Activated T-cell treated with anti-CD3 and anti-CD28 coated beads, Interleukin-2, amount 50 U/mL, for 4 hours (primary cell): Measurements from ENCODE around the gene MYL12B. TPM values are rescaled to one million over a fixed set of nuclear protein-coding genes. Genes with fewer than 3 reads are reported as not detected.
A peak's percentile ranks its signal among the peaks of the same experiment; 100 is the strongest.

Experiments used
- ATAC-seq, 2 donors: fragments of 200-7000 bp; cut with Tn5 transposase; one replicate each; pipeline ENCODE4 v1.10.0; 2021
- DNase-seq: peaks from one replicate; pipeline ENCODE4 v3.0.0-alpha.2; 2020
- H3K27me3 Mint-ChIP-seq: one replicate; pipeline ENCODE4 v1.8.0; 2021; ENCODE audit warnings: low read depth, mixed read lengths
- H3K36me3 Mint-ChIP-seq: one replicate; pipeline ENCODE4 v1.8.0; 2022; ENCODE audit warnings: mixed read lengths; ENCODE audit not compliant: insufficient read depth
- H3K4me1 Mint-ChIP-seq: one replicate; pipeline ENCODE4 v1.8.0; 2021; ENCODE audit warnings: low read depth, mixed read lengths
- H3K4me3 Mint-ChIP-seq: one replicate; pipeline ENCODE4 v1.8.0; 2021; ENCODE audit warnings: mild to moderate bottlenecking, moderate library complexity, mixed read lengths
- H3K9me3 Mint-ChIP-seq: one replicate; pipeline ENCODE4 v1.8.0; 2021; ENCODE audit warnings: mixed read lengths
- total RNA-seq, 3 donors: library from RNA; stranded (reverse); gene quantifications; one replicate each; pipeline ENCODE4 v1.2.1, GENCODE V29; 2021

MYL12B gene
- total RNA-seq, 3 donors from 2014 or later, result 190 to 203 (median 194) TPM

DNA sequence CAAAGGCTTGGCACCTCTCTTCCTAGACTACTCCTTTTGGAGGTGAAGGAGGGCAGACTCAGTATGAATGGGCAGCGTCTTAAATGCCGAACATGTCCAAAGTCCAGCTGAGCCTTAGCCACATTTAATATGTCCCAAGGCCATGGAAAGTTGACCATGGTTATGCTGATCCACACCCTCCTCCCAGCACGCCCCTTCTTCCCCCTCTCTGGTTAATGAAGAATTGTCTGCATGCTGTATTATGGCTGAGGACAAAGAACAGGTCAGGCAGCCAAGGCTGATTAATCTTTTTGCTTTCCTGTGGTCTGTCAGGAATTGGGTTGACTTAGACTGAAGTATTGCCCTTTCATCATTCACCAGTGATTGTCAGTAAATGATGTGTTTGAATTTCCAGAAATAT lies 36.3 kb upstream of the MYL12B start:
- ATAC-seq (no peak), DNase-seq (no peak)
- H3K9me3 Mint-ChIP-seq, result no peaks in the 10 kb centered on the region
- no peaks in the 10 kb centered on the region for H3K27me3 Mint-ChIP-seq
- no peak overlapping the region for H3K4me3 Mint-ChIP-seq
- H3K36me3 Mint-ChIP-seq, result no peaks in the 10 kb centered on the region
- peaks cover 6% of the 10 kb centered on the region for H3K4me1 Mint-ChIP-seq

DNA sequence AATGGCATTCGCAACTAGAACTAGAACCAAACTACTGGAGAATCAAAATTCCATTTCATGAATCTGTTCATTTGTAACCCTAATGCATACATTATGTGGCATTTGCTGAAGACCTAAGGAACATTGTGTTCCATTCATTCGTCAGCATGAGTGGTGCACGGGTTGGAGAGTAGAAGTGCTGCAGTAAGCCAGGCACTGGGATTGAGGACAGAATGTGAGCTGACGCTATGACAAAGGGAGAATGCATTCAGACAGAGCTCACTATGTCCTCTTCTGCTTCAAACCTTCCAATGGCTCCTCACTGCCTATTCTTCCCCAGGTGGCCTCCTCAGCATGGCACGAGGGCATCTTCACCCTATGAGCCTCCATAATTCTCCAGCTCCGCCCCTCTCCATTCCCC lies 35.9 kb upstream of the MYL12B start:
- H3K9me3 Mint-ChIP-seq, result no peaks in the 10 kb centered on the region
- H3K4me3 Mint-ChIP-seq, result no peak overlapping the region
- DNase-seq (no peak), ATAC-seq (no peak)
- no peaks in the 10 kb centered on the region for H3K36me3 Mint-ChIP-seq
- H3K27me3 Mint-ChIP-seq, result no peaks in the 10 kb centered on the region
- H3K4me1 Mint-ChIP-seq, result peaks cover 6% of the 10 kb centered on the region

DNA sequence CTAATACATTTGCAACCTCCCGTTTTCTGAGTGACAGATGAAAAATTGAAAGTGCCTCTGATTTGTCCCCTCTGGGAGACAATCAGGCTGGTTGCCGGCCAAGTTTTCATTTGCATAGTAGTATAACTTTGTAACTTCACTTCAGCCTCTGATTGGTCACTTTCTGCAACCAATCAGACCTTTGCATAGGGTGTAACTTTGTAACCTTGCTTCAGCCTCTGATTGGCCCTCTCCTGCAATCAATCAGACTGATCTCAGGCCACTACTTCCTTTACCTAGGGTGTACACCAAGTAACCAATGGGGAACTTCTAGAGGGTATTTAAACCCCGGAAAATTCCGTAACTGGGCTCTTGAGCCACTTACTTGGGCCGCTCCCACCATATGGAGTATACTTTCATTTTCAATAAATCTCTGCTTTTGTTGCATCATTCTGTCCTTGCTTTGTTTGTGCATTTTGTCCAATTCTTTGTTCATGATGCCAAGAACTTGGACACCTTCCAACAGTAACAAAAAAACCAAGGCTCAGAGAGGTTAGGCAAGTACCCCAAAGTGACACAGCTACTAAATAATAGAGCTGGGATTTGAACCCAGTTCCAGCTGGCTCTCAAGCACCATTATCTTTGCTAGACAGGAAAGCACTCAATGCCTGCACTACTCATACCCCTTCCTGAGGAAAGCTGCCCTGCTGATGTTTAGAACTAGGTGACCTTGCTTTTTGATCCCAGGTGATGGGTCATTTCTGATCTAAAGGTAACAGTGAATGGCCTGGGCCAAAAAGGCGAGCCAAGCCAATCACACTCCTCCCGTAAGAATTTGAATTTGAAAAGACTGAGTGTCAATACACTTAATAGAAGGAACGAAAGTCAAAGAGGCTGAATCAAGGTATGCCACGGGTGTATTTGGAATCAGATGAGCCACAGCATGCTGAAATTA lies 31.3 kb upstream of the MYL12B start:
- H3K4me3 Mint-ChIP-seq, result no peak overlapping the region
- H3K9me3 Mint-ChIP-seq, result no peaks in the 10 kb centered on the region
- no peaks in the 10 kb centered on the region for H3K27me3 Mint-ChIP-seq
- no peak for DNase-seq
- H3K4me1 Mint-ChIP-seq, result no peaks in the 10 kb centered on the region
- no peaks in the 10 kb centered on the region for H3K36me3 Mint-ChIP-seq
- no peak for ATAC-seq

DNA sequence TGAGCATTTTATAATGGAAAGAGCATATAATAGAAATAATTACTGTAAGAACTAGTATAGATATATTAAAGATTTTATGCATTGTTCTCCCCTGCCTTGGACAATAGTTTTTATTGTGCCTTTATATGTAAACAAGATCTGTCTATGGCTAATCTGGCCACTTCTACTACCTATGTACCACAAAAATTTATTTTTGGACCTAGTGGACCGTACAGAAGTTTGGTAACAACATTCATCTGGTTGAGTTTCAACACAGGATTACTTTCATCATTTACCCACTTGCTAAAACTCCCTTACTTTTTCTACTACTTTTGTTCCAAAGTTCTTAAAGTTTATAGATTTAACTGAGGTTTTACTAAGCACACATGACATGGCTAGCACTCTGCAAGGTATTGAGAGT lies 28.9 kb upstream of the MYL12B start:
- H3K9me3 Mint-ChIP-seq, result no peaks in the 10 kb centered on the region
- H3K27me3 Mint-ChIP-seq, result no peaks in the 10 kb centered on the region
- no peaks in the 10 kb centered on the region for H3K4me1 Mint-ChIP-seq
- no peak overlapping the region for H3K4me3 Mint-ChIP-seq
- ATAC-seq (no peak), DNase-seq (no peak)
- H3K36me3 Mint-ChIP-seq, result no peaks in the 10 kb centered on the region

DNA sequence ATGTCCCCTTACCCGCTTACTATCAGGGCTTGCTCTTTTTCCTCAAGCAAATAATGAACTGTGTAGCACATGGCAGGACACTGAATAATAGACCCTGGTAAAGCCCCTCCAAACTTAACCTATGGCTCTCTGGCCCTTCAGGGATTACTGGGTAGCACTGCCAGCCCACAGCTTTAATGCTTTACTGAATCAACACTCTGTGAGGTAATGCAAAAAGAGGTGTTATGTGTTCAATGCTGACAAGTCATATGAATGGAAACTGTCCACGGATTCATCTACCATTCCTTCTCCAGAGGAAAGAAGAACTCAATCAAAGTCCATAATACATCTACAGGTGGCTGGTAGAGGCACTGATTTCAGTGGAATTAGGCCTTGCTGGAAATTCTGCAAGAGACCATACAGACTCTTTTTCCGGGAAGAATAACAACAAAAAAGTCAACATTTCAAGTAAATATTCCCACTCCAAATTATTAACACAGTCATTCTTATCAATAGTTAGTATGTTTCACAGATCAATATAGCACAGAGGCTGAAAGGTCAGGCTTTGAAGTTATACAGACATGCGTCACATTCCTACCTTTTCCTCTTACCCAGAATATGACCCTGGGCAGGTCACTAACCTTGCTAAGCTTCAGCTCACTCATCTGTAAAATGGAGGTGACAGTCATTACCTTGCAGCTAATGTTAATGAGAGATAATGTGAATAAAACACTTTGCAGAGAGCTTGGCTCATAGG lies 28.3 kb upstream of the MYL12B start:
- Mint-ChIP-seq H3K27me3 (no peaks in the 10 kb centered on the region), H3K4me1 (no peaks in the 10 kb centered on the region), H3K36me3 (no peaks in the 10 kb centered on the region), H3K4me3 (no peak overlapping the region), H3K9me3 (no peaks in the 10 kb centered on the region)
- ATAC-seq (no peak), DNase-seq (no peak)

DNA sequence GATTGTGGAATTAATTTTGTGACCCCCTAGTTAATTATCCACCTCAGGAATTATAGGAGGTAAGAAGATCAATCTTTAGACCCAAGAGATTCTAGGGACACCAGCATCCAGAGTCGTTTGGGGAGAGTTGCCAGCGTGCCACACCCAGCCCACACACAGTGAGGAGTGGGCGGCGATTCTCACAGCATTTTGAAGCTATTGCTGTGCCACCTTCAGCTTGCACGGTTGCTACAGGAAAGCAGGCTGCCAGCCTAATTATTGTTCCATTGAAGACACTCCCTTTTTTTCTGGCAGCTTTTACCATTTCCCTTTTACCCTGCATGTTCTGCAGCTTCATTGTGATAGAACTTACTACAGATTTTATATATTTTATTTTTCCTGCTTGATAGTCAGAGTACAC lies 27.5 kb upstream of the MYL12B start:
- Mint-ChIP-seq H3K4me3 (no peak overlapping the region), H3K4me1 (peaks cover 3% of the 10 kb centered on the region), H3K36me3 (no peaks in the 10 kb centered on the region), H3K27me3 (no peaks in the 10 kb centered on the region), H3K9me3 (no peaks in the 10 kb centered on the region)
- DNase-seq, result no peak
- no peak for ATAC-seq

DNA sequence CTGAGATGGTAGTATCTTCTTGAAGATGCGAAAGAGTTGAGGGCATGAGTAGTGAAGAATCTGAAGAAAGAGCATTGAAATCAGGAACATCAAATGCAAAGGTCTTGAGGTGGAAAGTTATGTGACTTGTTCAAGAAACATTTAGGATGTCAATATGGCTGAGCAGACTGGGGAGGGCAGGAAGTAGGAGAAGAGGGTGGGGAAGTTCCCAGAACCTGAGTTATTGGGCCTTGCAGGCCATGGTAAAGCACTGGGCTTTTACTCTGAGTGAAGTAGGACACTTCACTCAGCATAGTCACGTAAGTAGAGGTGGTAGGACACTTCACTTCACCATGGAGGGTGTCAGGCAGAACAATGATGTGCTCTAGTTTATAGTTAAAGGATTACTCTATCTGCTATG lies 26.1 kb upstream of the MYL12B start:
- peaks cover 5% of the 10 kb centered on the region for H3K36me3 Mint-ChIP-seq
- ATAC-seq, result no peak
- no peak for DNase-seq
- no peaks in the 10 kb centered on the region for H3K27me3 Mint-ChIP-seq
- H3K9me3 Mint-ChIP-seq, result peaks cover 4% of the 10 kb centered on the region
- H3K4me3 Mint-ChIP-seq, result no peak overlapping the region
- peaks cover 3% of the 10 kb centered on the region for H3K4me1 Mint-ChIP-seq

DNA sequence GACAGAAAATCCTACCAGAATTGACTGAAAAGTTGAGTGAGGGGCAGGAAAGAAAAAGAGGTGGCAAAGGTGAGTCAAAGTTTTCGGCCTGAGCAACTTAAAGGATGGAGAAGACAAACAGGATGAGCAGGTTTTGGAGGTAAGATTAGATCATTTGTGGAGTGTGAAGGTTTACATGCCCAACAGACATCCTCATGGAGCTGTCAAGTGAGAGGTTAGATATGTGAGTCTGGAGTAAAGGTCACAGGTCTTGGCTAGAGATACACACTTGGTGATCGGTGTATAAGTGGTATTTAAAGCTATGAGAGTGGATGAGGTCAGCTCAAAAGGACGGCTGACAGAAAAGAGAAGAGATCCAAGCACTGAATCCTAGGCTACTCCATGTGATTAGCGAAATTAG lies 25.5 kb upstream of the MYL12B start:
- H3K4me3 Mint-ChIP-seq, result no peak overlapping the region
- DNase-seq (no peak), ATAC-seq (no peak)
- H3K4me1 Mint-ChIP-seq, result peaks cover 3% of the 10 kb centered on the region
- H3K9me3 Mint-ChIP-seq, result peaks cover 6% of the 10 kb centered on the region
- no peaks in the 10 kb centered on the region for H3K27me3 Mint-ChIP-seq
- peaks cover 7% of the 10 kb centered on the region for H3K36me3 Mint-ChIP-seq

DNA sequence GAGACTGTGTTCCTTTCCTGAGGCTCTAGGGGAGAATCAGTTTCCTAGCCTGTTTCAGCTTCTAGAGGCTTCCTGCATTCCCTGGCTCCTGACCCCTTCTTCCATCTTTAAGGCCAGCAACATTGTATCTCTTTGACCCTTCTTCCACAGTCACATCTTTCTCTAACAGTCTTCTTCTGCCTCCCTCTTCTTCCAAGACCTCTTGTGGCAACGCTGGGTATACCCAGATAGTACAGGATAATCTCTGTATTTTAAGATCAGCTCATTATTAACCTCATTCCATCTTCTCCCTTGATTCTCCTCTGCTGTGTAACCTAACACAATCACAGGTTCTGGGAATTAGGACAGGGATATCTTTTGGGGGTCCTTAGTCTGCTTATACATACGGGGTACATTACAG lies 23.2 kb upstream of the MYL12B start:
- peaks cover 15% of the 10 kb centered on the region for H3K36me3 Mint-ChIP-seq
- H3K9me3 Mint-ChIP-seq, result peaks cover 14% of the 10 kb centered on the region
- ATAC-seq (no peak), DNase-seq (no peak)
- peaks cover 3% of the 10 kb centered on the region for H3K4me1 Mint-ChIP-seq
- H3K27me3 Mint-ChIP-seq, result no peaks in the 10 kb centered on the region
- no peak overlapping the region for H3K4me3 Mint-ChIP-seq

DNA sequence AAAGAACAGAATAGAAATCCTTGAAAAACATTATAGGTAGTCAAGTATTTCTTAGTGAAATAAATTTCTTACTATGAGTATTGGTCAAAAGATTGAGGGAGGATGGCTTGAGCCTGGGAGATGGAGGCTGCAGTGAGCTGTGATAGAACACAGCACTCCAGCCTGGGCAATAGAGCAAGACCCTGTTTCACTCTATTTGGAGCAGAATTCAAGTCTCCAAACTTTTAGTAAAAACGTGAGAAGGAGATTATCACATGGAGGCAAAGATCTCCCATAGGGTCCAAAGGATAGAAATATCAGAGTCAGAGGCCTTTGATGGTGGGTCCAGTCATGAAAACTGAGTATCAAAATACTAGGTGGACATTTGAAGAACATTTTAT lies 16.8 kb upstream of the MYL12B start:
- Mint-ChIP-seq H3K4me1 (peaks cover 26% of the 10 kb centered on the region), H3K4me3 (peak overlapping the region; percentile 88), H3K27me3 (no peaks in the 10 kb centered on the region), H3K9me3 (peaks cover 14% of the 10 kb centered on the region), H3K36me3 (peaks cover 19% of the 10 kb centered on the region)
- ATAC-seq (no peak), DNase-seq (no peak)

DNA sequence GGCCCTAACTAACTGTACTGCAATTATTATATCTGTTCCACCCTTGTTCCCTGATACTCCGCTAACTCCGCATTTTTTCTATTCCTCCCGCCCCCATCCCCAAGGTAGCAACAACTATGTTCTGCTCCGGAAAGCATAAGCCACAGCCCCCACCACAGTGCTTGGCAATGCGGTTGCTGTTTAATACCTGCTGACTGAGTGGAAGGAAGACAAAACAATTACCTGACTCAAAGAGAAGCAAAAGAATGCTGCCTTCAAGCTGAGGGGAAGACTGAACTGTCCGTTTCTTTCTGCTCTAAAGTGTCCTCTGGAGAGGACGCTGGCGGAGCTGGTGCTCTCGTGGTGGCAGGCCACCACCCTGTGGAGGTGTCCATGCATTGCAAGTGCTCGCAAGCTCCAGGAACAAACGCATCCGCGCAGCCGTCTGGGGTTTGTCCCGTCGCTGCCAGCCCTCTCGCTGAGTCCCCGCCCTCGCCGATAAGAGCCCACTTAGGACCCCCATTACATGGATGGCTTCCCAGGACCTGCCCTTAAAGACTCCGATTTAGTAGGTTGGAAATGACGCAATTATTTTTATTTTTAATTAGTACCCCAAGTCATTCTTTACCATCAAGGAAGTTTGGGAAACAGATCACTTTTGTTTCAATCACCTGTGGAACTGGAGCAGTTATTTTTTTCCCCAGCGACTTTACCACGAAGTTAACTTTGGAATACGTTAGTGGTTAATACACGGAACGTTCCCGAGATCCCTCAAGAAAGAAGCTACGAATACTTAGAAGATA lies 15.9 kb upstream of the MYL12B start:
- Mint-ChIP-seq H3K4me3 (peak overlapping the region; percentile 88), H3K27me3 (no peaks in the 10 kb centered on the region), H3K9me3 (peaks cover 9% of the 10 kb centered on the region), H3K4me1 (peaks cover 32% of the 10 kb centered on the region), H3K36me3 (peaks cover 17% of the 10 kb centered on the region)
- ATAC-seq (peak; percentile 59), DNase-seq (peak; percentile 71)

DNA sequence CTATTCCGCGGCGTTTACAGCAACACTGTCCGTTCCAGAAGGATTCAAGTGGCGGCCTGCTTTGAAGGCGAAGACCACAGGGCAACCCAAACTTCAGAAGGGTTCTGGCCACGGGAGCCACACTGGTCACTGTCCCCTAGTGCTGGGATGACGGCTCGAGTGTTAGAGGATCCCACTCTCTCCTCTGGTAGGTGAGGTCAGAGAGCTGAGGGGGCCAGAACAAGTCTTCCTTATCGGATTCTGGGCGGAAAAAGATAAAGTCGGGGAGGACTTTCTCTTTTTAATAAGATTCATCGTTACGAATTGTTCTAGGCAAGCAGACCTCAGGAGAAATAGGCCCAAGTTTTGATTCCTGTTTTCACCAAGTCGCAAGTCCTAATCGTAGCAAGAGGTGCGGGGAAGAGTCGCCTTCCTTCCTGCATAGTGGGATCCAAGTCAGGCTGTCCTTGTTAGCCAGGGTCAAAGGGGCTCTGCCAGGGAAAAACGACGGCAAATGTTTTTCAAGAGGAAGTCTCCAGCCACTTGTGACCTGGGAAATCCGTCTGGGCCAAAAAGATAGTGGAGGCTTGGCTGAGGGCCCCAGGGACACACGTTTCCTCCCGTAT lies 15.2 kb upstream of the MYL12B start:
- Mint-ChIP-seq H3K36me3 (peaks cover 15% of the 10 kb centered on the region), H3K4me1 (peaks cover 38% of the 10 kb centered on the region)
- ATAC-seq, result no peak

DNA sequence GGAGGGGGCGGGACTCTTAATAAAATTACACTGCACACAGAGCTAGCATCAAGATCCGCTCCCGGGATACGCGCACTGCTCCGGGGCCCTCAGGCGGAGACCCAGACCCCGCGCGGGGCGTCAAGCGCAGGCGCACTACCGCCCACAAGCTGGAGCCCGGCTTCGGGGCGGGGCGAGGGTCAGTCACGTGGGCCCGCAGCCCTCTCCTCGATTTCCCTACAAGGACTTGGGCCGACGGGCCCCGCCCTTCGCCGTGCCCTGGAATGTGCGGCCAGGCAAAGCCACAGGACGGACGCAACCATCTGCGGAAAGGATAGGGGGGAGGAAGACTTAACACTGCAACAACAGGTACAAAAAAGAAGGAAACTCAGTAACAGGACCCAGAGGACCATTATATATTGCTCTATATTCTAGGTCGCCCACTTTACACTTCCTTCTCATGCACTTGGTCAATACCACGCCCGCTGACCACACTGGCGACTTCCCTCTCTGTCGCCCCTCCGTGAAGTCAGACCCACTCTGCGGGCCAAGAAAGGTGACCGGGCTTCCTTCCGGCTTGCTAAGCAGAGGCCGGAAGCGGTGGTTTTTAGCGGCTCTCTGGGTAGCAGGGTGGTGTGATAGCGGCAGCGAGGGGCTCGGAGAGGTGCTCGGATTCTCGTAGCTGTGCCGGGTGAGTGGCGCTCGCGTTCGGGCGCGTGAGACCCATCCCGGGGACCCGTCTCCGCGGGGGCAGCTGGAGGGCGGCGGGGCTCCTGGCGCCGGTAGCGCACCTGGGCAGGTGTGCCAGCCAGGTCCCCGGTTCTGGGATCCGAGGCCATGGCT lies 14.5 kb upstream of the MYL12B start, which contains the start of gene MYL12A:
MYL12A (plus strand) TSS at position 562 of the 822 bp plus-strand sequence. CDS start 5,447 bp downstream, outside the sequence.
- Mint-ChIP-seq H3K27me3 (no peaks in the 10 kb centered on the region), H3K4me1 (peaks cover 45% of the 10 kb centered on the region), H3K4me3 (peak within 1 kb of the TSS; percentile 88), H3K36me3 (peaks cover 9% of the 10 kb centered on the region), H3K9me3 (no peaks in the 10 kb centered on the region)
- DNase-seq (peak; percentile 88), ATAC-seq (peak; percentile 77 to 78)

More for the DNA sequence above, 15.2 kb upstream of the MYL12B start:
- DNase-seq, result no peak
- peaks cover 6% of the 10 kb centered on the region for H3K9me3 Mint-ChIP-seq
- H3K27me3 Mint-ChIP-seq, result no peaks in the 10 kb centered on the region
- peak overlapping the region; percentile 88 for H3K4me3 Mint-ChIP-seq
